ENCODE results near the gene PLK5.
A peak's percentile ranks its signal among the peaks of the same experiment; 100 is the strongest.
"Not testable (repeated sequence)": the region's sequence is repeated elsewhere in the genome, so short reads cannot be mapped to it uniquely, and the experiment has no call there.

The PLK5 gene, protein sequence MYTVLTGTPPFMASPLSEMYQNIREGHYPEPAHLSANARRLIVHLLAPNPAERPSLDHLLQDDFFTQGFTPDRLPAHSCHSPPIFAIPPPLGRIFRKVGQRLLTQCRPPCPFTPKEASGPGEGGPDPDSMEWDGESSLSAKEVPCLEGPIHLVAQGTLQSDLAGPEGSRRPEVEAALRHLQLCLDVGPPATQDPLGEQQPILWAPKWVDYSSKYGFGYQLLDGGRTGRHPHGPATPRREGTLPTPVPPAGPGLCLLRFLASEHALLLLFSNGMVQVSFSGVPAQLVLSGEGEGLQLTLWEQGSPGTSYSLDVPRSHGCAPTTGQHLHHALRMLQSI

DNA sequence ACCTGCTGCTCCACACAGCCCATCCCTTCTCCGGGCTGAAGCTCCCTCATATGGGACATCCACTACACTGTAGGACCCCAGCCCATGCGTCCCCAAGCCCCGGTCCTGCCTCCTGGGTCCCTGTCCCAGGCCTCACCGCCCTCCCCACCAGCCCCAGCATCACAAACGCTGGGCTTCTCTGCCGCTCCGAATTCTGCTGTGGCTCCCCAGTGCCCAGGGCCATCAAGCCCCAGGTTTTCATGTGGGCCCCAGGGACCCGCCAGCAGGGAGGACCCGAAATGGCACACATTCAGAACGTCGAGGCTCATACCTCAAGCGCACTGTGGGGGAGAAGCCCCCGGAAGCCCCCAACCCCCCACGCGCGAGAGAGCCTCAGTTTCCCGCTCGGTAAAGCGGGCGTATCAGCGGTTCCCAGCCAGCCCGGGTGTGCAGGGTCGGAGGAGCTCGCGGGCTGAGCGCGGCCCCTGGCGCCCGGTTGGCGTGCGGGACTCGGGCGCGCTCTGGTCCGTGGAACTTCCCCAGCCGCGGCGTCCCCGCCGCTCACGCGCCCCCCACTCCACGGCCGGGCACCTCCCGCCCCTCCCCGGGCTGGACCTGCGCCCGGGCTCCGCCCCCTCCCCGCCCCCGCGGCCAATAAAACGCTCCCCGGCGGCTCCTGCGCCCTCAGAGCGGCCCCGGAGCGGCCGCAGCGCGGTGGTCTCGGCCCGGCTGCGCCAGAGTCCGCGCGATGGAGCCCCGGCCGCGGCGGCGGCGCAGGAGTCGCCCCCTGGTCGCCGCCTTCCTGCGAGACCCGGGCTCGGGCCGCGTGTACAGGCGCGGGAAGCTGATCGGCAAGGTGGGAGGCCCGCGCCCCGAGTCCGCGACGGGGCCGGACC is at the start of gene PLK5:
Gene PLK5 (plus strand): TSS at position 666 of the 875 bp plus-strand sequence. CDS start 2,920 bp downstream, outside the sequence.
- DNase-seq: no peak

DNA sequence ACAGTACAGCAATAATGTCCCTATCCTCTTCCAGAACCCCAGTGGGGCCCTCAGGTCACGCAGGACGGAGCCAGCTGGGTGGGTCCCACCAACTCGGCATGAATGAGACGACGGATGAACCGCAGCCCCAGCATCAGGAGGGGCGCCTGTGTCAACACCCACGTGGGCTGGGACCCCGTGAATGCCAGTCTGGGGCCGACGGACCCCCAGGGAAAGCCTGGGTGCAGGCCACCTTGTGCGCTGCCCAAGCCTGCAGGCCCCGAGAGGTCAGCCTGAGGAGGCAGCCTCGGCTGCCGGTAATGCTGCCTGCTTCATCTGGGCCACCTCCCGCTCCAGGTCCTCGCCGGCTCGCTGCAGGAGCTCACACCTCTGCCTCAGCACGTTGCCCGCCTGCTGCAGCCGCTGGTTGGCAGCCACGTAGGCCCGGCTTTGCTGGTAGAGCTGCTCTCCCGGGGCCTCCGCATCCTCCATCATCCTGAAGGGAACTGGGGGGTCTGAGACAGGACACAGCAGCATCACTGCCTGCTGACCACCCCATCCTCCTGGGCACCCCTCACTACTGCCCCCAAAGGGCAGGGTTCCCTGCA is 49.0 kb upstream of the PLK5 start:
- DNase-seq: no peak

DNA sequence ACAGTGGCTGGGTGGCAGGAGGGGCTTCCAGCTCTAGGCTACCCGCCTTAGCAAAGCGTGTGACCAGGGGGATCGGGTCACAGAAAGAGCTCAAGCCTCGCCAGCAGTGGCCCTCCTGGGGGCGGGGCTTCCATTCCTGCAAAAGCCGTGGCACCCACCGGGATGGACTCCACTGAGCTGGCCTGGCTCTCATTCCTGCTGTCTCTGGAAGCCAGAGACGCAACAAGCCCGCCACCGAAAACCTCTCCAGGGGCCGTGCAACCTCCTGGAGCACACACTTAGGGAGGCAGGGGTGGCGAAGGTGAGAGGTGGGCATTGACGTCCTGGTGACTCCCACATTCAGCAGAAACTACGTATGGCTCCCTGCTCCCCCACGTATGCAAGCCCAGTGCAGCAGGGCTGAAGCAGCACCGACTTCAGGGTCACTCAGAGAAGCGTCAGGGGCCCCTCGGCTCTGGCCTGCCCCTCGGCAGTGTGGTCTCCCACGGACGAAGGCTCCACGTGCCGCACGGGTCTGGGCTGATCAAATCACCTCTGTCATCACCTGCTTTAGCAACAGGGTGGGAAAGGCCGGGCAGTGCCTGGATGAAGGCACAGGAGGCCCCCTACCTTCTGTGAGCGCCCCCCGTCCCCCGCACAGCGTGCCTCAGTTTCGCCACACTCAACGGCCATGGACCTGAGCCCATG is 48.0 kb upstream of the PLK5 start:
- no peak for DNase-seq

DNA sequence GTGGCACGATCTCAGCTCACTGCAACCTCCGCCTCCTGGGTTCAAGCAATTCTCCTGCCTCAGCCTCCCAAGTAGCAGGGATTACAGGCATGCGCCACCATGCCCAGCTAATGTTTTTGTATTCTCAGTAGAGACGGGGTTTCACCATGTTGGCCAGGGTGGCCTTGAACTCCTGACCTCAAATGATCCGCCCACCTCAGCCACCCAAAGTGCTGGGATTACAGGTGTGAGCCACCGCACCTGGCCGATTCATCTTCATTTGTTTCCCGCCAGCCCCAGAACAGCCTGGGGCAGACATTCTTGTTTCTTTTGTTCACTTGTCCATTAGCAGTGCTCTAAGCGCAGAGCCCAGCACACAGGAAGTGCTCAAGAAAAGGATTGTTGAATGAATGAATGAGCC is 46.8 kb upstream of the PLK5 start:
- not testable (repeated sequence) for DNase-seq

DNA sequence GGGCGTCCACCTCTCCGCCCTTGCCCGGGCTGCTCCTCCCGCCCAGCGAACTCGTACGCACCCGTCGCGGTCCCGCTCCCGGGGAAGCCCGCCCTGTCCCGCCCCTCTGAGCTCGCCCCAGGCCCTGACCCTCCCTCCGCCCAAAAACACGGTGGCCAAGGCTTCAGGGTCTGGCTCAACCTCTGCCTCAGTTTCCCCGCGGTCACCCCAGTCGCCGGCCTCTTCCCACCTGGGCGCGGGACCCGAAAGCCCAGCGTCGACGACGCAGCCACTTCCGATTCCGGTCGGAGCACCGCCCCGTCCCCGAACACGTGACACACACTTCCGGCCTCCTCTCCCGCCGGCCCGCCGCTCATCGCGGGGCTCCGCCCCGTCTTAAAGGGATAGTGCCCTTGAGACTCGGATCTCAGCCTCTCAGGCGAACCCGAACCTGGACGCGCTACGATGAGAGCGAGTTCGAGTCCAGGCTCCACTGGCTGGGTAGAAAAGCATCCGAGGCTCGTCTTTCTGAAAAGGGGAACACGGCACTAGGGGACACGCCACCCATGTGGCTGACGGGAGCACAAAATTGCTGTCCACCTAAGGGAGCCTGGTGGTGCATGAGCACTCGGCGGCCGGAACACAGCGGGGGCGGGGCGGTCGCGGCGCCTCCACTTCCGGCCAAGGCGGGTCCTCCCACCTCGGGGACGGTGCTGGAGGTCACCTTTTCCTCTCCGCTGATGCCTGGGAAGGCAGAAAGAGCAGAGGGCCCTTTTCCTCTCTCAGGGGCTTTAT is 44.8 kb upstream of the PLK5 start, which contains the start of gene C19orf25:
Gene C19orf25 (minus strand): TSS at position 282 of the 774 bp plus-strand sequence. CDS start 312 bp downstream, outside the sequence.
- peak; percentile 93 for DNase-seq

DNA sequence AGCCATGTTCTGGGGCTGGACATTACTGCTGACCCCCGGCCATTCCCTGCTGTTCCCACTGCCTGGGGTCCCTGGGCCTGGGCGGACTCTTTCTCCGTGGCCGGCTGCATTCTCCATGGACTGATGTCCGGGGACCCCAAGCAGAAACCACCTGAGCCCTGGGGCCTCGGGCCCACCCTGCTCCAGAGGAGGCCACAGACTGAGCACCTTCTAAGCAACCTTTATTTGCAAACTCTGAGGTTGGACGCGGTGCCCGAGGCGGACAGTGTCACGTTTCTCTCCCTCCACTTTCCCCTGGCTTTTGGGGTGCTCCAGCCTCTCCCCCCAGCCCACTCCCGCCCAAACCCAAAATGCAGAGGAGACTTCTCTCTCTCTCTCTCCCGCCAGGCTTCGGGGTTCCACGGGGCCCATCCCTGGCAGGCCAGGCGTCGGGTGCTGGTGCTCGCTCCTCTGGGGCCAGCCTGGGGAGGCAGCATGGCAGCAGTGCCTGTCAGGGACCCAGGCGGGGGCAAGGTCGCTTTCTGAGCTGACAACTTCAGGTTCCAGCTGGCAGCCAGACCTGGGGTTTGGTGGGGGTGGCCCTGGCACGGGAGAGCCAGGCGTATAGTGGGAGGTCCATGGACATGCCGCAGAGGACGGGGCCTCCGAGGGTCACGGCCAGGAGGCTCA is 42.5 kb upstream of the PLK5 start:
- no peak for DNase-seq

DNA sequence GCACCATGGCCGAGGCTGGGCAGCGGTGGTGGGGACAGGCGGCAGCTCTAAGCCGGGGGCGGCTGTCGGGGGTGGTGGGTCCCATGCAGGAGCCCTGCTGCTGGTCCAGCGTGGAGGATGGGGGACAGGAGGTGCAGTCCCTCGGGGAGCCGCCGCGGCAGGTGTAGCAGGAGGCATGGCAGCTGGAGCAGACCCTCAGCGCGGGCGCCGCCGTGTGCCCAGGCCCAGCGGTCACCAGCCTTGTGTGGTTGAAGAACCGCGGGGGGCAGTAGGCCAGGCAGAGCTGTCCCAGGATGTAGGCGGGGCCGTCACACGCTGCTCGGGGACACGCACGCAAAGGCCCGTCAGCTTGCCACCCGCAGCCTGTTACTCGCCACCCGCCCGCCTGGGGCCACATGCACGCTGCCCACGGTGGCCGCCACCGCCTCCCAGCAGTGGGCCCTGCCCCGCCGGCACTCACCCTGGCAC is 42.0 kb upstream of the PLK5 start:
- DNase-seq: no peak

DNA sequence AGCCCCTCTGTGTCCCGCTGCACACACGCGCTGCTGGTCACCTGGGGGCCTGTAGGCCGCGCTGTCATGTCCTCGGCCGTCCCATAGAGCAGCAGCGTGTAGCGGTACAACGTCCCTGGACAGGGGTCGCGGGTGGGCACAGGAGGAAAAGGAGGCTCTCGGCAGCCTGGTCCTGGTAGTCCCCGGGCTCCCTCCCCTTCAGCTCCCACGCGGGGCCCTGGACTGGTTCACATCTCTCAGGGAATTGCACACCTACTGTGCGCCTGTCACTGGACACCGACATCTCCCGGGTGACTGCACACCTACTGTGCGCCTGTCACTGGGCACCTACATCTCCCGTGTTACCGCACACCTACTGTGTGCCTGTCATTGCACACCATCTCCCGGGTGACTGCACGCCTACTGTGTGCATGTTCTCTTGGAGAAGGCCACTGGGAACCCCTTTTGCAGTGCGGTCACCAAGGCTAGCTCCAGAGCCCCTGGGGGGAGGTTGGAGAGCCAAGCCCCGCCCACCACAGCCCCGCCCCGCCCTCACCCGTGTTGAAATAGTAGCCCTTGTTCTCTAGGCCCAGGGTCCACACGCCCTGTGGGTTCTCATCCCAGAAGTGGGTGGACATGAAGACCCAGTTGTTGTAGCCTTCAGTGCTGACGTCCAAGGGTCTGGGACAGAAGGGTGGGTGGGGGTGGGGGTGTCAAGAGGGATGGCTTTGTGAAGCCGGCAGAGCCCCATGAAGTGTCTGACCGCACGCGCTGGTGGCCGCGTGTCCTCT is 41.3 kb upstream of the PLK5 start:
- DNase-seq: no peak

DNA sequence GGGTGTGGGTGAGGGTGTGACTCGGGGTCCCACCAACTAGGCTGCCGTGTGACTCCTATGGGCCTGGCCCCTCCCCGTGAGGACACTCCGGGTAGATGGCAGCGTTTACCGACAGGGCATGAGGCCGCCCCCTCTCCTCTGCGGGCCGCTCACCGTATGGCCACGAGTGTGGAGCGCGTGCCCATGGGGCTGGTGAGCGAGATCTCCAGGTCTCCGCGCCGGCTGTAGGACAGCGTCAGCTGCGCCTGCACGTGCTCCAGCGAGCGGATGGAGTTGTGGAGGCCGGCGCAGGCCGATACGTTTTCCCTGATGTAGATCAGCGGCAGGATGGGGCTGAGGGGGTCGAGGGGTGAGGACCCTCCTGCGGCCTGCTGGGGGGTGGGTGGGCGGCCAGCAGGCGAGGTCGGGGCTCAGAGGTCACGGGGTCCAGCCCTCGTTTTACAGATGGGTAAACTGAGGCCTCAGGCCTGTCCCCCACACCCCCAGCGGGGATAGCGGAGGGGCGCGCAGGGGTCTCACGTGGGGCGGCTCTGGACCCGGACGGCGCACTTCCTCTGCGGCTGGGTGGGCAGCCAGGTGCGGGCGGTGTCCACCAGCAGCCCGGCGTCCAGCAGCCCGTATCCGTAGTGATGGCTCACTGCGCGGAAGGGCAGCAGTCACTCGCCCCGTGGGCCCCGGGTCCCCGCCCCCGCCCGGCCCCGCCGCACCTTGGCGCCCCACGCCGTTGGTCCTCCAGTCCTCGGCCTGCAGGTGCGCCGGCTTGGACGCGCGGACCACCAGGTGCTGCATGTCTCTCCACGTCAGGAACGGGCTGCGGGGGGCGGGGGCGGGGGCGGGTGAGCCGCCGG is 40.5 kb upstream of the PLK5 start:
- DNase-seq: no peak

DNA sequence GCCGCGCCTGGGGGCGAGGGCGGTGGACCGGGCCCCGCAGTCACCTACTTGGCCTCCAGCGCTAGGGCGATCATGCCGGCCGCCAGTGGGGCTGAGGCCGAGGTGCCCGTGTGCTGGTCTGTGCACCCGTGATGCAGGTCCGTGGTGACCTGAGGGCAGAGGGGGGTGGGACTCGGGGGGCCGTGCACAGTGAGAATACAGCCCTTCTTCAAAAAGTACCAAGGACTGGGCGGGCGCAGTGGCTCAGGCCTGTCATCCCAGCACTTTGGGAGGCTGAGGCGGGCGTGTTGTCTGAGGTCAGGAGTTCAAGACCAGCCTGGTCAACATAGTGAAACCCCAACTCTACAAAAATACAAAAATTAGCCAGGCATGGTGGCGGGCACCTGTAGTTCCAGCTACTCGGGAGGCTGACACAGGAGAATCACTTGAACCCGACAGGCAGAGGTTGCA is 39.9 kb upstream of the PLK5 start:
- no peak for DNase-seq

DNA sequence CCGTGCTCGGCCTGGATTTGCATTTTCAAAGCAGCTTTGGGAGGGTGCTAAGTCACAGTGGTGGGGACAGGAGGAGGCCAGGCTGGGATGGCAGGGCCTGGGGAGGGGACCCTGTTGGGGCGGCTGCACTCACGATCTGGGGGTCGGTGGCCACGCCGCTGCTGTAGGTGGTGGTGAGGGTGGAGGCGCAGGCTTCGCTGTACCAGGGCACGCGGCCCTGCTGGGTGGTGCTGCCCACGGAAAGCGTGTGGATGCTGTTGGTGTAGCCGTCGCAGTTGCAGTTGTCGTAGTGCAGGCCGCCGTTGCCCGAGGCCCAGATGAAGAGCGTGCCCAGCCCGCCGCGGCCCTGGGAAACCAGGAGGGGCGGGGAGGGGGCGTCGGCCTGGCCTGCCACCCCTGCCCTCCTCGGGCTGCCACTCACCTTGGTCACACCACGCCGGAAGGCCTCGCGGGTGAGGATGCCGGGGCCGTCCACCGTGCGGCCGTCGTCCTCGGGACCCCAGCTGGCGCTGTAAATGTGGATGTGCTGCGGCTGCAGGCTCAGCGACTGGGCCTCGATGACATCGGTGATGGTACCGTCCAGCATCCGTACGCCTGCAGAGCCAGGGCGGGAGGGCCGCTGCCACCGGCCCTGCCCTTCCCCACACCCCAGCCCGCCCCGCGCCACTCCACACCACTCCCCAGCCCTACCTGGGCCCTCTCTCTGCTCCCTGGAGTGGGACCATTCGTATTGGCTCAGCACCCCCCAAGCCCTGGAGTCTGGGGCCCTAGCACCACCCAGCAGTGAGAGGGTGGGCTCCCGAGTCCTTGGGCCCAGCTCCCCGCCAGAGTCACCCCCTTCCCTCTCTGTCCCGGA is 36.9 kb upstream of the PLK5 start:
- DNase-seq: no peak

DNA sequence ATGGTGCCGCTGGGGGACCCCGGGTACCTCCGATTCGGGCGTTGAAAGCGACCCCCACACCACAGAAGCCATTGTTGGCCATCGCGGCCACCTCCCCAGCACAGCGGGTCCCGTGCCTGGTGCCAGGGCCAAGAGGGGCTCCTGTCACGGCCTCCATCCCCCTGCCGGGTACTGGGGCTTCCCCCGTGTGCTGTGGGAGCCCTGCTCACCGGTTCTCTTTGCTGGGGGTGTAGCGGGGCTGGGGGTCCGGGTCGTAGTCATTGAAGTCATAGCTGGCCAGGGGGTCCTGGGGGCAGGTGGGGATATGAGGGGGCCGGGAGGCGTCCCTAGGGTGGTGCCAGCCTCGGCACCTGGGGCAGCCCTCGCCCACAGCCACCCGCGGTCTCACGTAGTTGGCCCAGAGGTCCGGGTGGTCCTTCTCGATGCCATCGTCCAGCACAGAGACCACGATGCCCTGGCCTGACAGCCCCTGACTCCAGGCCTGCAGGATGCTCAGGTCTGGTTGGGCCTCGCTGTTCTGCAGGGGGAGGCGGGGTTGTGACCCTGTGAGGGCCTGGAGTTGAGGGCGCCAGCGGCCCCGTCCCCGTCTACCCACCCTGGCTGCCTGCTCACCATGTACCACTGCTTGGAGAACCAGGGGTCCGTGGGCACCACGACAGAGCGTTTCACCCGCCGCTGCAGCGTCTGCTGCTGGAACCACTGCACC is 36.1 kb upstream of the PLK5 start:
- no peak for DNase-seq

DNA sequence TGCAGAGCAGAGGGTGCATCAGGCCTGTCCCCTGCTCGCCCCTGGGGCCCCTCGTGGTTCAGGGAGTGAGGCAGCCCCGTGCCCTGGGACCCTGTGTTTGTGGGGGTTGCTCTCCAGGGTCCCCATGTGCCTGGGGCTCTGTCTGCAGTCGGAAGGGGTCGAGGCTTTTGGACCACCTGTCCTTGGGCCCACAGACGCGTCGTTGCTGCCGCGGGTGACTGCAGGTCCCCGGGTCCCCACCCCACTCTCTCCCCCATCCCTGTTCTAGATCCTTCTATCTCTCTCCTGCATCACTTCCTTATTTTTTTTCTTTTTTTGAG is 35.6 kb upstream of the PLK5 start:
- no peak for DNase-seq

DNA sequence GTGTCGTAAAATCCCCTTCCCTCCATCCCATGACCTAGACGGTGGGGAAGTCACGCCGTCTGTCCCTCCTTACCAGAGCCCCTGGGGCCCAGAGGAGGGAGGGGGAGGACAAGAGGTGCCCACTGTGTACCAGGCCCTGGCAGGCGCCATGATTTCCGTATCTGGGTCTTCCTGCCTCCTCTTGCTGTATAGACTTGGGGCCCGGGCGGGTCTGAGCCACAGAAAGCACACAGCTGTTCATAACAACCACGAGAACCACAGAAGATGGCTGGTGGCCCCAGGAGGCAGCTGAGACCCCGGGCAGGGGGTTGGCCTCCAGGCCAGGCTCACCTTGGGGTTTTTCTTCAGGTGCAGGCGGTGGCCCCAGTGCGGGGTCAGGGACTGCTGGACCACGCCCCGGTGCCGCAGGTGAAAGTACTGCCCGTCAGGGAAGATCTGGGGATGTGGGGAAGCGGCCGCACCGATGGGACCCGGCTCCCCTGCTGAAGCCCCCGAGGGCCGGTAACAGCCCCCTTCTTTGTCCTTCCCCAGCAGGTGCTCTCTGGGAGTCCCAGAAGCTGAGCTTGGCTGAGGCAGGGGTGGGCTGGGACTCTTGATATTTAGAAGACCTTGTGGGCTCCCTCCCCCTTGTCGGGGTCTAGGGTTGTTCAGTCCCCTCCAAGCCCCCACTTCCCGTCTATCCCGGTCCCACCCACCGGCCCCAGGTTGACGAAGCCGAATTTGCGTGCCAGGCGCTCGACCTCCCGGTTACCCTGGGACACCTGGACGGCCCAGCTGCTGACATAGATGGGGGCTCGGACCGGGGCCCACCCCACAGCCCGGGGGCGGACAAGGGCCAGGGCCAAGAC is 34.2 kb upstream of the PLK5 start:
- DNase-seq: no peak

DNA sequence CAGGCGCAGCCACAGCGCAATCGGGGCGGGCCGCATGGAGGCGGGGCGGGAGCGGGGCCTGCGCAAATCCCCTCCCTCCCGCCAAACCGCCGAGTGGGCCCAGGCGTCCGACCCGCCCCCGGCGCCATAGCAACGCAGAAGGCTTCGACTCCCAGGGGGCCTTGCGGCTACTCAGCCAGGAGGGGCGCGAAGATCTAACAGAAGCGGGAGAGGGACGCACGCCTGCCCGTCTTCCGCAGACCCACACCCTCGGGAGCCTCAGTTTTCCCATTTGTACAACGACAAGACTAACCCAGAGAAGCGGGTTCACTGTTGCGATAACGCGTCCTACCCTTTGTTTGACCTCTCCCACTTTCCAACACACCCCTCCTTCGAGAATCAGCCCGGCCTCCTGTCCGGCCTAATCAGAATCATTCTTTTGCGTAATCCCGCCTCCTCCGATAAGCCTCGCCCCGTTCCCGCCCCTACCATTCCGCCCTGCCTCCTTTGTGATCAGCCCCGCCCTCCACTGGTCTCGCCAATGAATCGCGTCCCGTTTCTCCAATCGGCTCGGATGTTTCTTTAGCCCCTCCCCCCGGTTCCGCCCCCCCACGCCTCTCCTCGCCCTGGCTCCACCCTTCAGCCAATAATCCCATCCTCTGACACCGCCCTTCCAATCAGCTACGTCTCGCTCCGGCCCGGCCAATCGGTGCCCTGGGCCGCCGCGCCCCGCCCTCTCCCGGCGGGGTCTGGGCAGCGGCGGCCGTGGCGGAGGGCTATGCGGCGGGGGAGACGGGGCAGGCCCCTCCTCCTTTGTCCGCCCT is 33.4 kb upstream of the PLK5 start, which contains the start of gene PCSK4:
Gene PCSK4 (minus strand): TSS at position 40 of the 803 bp plus-strand sequence. CDS start 4 bp downstream, at position 36.
- peak; percentile 99 for DNase-seq
